GM06990 (cell line): ENCODE measurements around the gene DHX35.

Experiments
- DNase-seq: peaks from one replicate; pipeline ENCODE4 v3.0.0-alpha.2; 2011; ENCODE audit not compliant: insufficient read length; ENCODE audit errors: extremely low read depth
- H3K27me3 ChIP-seq: replicated peaks from 2 replicates; pipeline ENCODE4 v1.6.0; 2011; ENCODE audit warnings: low read length; ENCODE audit not compliant: control insufficient read depth, insufficient read depth
- H3K36me3 ChIP-seq: 2 replicates; pipeline ENCODE4 v1.5.1; 2011; ENCODE audit warnings: low read length; ENCODE audit not compliant: control insufficient read depth, insufficient read depth
- H3K4me3 ChIP-seq: replicated peaks from 2 replicates; pipeline ENCODE4 v1.5.1; 2011; ENCODE audit warnings: low read depth, mild to moderate bottlenecking, control low read depth, low read length
- TF ChIP-seq, protein P1 (sequence below): IDR thresholded peaks from 2 replicates; pipeline ENCODE4 v1.5.1; 2011; ENCODE audit warnings: low read length, control low read depth, mild to moderate bottlenecking, inconsistent platforms; ENCODE audit not compliant: insufficient read depth, poor library complexity, severe bottlenecking

DHX35 gene

GRCh38 chr20:38935285-38935684 is 26.9 kb upstream of the DHX35 start:
- no peaks in the 10 kb centered on the region for H3K27me3 ChIP-seq
- no peak overlapping the region for H3K4me3 ChIP-seq
- TF ChIP-seq, protein P1, sequence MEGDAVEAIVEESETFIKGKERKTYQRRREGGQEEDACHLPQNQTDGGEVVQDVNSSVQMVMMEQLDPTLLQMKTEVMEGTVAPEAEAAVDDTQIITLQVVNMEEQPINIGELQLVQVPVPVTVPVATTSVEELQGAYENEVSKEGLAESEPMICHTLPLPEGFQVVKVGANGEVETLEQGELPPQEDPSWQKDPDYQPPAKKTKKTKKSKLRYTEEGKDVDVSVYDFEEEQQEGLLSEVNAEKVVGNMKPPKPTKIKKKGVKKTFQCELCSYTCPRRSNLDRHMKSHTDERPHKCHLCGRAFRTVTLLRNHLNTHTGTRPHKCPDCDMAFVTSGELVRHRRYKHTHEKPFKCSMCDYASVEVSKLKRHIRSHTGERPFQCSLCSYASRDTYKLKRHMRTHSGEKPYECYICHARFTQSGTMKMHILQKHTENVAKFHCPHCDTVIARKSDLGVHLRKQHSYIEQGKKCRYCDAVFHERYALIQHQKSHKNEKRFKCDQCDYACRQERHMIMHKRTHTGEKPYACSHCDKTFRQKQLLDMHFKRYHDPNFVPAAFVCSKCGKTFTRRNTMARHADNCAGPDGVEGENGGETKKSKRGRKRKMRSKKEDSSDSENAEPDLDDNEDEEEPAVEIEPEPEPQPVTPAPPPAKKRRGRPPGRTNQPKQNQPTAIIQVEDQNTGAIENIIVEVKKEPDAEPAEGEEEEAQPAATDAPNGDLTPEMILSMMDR: no peak
- peaks cover 17% of the 10 kb centered on the region for H3K36me3 ChIP-seq
- no peak for DNase-seq

DNA sequence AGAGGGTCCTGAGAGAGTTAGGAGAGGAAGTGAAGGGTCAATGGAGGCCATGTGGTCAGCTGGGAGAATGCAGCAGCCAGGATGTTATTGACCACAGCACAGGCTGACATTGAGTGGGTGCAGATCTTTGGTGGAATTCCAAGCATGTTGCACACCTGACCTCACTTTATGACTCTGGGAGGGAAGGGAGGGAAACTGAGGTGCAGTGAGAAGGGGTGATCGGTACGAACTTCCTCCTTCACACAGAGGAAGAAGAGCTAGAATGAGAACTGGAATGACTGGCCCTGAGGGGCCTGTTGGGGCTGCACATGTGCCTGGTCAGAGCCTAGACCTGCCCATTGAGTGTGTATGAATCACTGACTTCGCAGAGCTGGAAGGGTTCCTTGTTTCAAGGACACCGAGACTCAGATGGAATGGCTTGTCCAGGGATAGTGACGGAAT is 26.2 kb upstream of the DHX35 start:
- DNase-seq: no peak
- TF ChIP-seq, protein P1: no peak
- Histone ChIP-seq H3K4me3 (no peak overlapping the region), H3K36me3 (peaks cover 18% of the 10 kb centered on the region), H3K27me3 (no peaks in the 10 kb centered on the region)

- Histone ChIP-seq H3K27me3 (no peaks in the 10 kb centered on the region), H3K36me3 (peaks cover 24% of the 10 kb centered on the region), H3K4me3 (no peak overlapping the region)
- DNase-seq: no peak
- TF ChIP-seq, protein P1: no peak
Observed at GRCh38 chr20:38937000-38937399, 25.1 kb upstream of the DHX35 start.

- DNase-seq: no peak
- Histone ChIP-seq H3K27me3 (no peaks in the 10 kb centered on the region), H3K4me3 (no peak overlapping the region), H3K36me3 (peaks cover 24% of the 10 kb centered on the region)
- TF ChIP-seq, protein P1: no peak
Observed at GRCh38 chr20:38937978-38938473, 24.1 kb upstream of the DHX35 start.

DNA sequence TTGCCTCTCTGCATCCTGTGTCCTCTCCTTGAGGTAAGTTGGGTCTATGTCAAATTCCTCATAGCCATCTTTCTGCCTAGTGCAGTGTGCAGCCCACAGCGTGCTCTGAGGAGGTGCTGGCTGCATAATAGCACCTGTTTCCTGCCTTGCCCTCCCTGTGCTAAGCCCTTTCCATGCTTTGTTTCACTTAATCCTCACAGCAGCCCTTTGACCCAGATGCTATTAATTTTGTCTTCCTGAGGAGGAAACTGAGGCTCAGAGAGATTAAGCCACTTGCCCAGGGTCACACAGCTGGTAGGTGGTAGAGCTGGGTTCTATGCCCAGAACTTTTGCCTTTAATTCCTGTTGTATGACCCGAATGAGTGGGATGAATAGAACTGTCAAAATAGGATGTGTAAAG is 22.5 kb upstream of the DHX35 start:
- no peak for DNase-seq
- TF ChIP-seq, protein P1: no peak
- Histone ChIP-seq H3K36me3 (peaks cover 24% of the 10 kb centered on the region), H3K4me3 (no peak overlapping the region), H3K27me3 (no peaks in the 10 kb centered on the region)

DNA sequence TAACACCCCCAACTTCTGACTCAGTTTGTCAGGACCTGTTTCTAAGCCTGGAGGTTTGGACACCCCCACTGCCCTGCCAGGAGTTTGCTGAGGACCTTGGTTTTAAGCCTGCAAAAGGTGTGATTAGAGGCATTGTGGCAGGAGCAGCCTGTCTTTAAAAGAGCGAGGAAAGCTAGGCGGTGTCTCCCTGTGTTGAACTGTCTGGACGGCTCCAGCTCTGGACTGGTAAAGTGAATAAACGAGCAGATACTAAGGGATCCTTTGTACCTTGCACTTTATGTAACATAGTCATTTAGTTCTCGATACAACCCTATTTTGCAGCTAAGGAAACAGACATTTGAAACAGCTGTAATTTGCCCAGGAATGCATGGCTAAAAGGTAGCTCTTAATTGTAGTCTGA is 21.5 kb upstream of the DHX35 start:
- Histone ChIP-seq H3K36me3 (peaks cover 27% of the 10 kb centered on the region), H3K27me3 (no peaks in the 10 kb centered on the region), H3K4me3 (no peak overlapping the region)
- DNase-seq: no peak
- TF ChIP-seq, protein P1: no peak
